Esophagus squamous epithelium (tissue), 4 donors: ENCODE results near the gene KNDC1.
"Not testable (repeated sequence)": the region's sequence is repeated elsewhere in the genome, so short reads cannot be mapped to it uniquely, and the experiment has no call there.

Source experiments
- POLR2A ChIP-seq, 4 donors: fragments of 450-650 bp; IDR thresholded peaks; one replicate each; pipeline ENCODE4 v1.6.1; 2017; ENCODE audit warnings: antibody characterized with exemption in 4 of 4, mild to moderate bottlenecking in 4 of 4, moderate library complexity in 3 of 4
- TF ChIP-seq, protein P1 (sequence below), 6 experiments: fragments of 450-650 bp in 4 of 6; fragments of 200-600 bp in 2 of 6; sonication (generic) in 2 of 6; IDR thresholded peaks; one replicate each; pipeline ENCODE4 v1.5.1; 2016 to 2019; ENCODE audit warnings: antibody characterized with exemption in 6 of 6, mild to moderate bottlenecking in 4 of 6, moderate library complexity in 4 of 6

DNA sequence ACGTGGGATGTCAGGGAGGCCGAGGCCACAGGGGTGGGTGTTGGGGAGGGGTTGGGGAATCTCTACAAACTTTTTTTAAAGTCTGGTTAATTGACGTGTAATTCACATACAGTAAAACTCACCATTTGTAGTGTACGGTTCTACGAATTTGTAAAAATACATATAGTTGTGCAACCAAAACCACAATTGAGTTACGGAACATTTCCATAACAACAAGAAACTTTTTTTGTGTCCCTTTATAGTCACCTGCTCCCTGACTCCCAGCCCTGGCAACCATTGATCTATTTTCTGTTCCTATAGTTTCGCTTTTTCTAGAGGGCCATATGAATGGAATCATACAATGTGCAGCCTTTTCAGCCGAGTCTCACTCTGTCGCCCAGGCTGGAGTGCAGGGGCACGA lies 74.8 kb downstream of the KNDC1 start:
- TF ChIP-seq, protein P1, sequence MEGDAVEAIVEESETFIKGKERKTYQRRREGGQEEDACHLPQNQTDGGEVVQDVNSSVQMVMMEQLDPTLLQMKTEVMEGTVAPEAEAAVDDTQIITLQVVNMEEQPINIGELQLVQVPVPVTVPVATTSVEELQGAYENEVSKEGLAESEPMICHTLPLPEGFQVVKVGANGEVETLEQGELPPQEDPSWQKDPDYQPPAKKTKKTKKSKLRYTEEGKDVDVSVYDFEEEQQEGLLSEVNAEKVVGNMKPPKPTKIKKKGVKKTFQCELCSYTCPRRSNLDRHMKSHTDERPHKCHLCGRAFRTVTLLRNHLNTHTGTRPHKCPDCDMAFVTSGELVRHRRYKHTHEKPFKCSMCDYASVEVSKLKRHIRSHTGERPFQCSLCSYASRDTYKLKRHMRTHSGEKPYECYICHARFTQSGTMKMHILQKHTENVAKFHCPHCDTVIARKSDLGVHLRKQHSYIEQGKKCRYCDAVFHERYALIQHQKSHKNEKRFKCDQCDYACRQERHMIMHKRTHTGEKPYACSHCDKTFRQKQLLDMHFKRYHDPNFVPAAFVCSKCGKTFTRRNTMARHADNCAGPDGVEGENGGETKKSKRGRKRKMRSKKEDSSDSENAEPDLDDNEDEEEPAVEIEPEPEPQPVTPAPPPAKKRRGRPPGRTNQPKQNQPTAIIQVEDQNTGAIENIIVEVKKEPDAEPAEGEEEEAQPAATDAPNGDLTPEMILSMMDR (IDR thresholded peaks at IDR 0.05) = not testable (repeated sequence)
- not testable (repeated sequence) for TF ChIP-seq POLR2A (IDR thresholded peaks at IDR 0.05)
